Keratinocyte (primary cell): Measurements from ENCODE around the gene PAQR5.

Experiments
- EZH2 ChIP-seq: IDR thresholded peaks from one replicate; pipeline ENCODE4 v1.6.1; 2012; ENCODE audit warnings: inconsistent platforms, mild to moderate bottlenecking, low read length, moderate library complexity
- TF ChIP-seq, protein P1 (sequence below), 3 experiments: IDR thresholded peaks in 1 of 3; conservative IDR thresholded peaks in 1 of 3; optimal IDR thresholded peaks in 1 of 3; 2 replicates in 2 of 3; 3 replicates in 1 of 3; pipeline versions ENCODE3 to v1.5.1; 2011; ENCODE audit warnings: low read length in 3 of 3, mild to moderate bottlenecking in 3 of 3, moderate library complexity in 2 of 3, control low read depth in 1 of 3, inconsistent platforms in 1 of 3; ENCODE audit not compliant: insufficient read depth in 2 of 3; ENCODE audit errors: extremely low read depth in 1 of 3

DNA sequence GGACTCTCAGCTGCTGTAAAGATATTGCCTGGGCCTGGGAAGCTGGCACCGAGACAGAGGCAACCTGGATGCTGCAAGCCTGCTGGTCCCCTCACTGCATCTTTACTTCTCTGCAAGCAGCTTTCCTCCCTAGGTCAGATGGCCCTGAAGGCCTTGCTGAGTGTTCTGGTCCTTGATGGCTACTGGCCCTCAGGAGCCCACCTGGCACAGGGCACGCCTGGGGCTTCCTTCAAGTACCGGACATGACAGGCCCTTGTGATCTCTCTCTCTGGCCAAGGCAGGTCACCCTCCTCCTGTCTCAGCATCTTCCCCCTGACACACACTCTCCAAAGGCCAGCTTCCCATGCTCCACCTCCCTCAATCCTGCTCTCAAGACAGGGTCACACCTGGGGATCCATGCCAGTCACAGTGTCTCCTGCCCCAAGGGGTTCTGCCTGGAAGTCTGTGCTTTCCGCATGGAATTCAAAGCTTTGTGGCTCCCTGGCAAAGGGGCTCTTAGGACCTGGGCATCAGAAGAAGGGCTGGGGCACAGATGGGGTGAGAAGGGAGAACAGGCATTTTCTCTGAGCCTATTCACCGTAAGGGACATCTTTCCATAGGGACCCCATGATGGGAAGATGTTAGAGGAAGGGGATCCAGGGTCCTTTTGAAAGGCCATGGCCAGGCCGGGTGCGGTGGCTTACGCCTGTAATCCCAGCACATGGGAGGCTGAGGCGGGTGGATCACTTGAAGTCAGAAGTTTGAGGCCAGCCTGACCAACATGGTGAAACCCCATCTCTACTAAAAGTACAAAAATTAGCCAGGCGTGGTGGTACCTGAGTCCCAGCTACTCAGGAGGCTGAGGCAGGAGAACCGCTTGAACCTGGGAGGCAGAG lies 4.7 kb upstream of the PAQR5 start:
- TF ChIP-seq, protein P1, sequence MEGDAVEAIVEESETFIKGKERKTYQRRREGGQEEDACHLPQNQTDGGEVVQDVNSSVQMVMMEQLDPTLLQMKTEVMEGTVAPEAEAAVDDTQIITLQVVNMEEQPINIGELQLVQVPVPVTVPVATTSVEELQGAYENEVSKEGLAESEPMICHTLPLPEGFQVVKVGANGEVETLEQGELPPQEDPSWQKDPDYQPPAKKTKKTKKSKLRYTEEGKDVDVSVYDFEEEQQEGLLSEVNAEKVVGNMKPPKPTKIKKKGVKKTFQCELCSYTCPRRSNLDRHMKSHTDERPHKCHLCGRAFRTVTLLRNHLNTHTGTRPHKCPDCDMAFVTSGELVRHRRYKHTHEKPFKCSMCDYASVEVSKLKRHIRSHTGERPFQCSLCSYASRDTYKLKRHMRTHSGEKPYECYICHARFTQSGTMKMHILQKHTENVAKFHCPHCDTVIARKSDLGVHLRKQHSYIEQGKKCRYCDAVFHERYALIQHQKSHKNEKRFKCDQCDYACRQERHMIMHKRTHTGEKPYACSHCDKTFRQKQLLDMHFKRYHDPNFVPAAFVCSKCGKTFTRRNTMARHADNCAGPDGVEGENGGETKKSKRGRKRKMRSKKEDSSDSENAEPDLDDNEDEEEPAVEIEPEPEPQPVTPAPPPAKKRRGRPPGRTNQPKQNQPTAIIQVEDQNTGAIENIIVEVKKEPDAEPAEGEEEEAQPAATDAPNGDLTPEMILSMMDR (optimal IDR thresholded peaks at IDR 0.05 in 1 of 3, IDR thresholded peaks at IDR 0.05 in 1 of 3, conservative IDR thresholded peaks at IDR 0.05 in 1 of 3; ENCODE audit: extremely low read depth in 1 of 3, insufficient read depth in 2 of 3, low read length in 3 of 3) = no peak
- TF ChIP-seq EZH2 = no peak
